HG02884 (cell line): Measurements from ENCODE around the gene OR8H1.

Experiments
- ATAC-seq: cut with Tn5 transposase; IDR thresholded peaks from one replicate; pipeline ENCODE4 v1.9.1; 2021; ENCODE audit warnings: mild to moderate bottlenecking, moderate library complexity; ENCODE audit not compliant: unreplicated experiment

OR8H1 gene

GRCh38 chr11:56292154-56292553, at the start of gene OR8H1:
Gene OR8H1, minus strand, starts transcription at chr11:56292254. Its CDS starts 1,192 bp downstream, at chr11:56291062.
- ATAC-seq: no peak

DNA sequence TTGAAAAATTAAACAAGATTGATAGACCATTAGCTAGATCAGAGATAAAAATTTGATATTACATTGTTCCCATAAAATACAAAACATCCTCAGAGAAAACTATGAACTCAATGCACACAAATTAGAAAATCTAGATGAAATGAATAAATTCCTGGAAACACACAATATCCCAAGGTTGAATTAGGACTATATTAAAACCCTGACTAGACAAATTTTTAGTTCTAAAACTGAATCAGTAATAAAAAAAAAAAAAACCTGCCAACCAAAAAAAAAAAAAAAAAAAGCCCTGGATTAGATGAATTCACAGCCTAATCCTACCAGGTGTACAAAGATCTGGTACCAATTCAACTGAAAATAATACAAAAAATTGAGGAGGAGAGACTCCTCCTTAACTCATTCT, 48.2 kb upstream of the OR8H1 start:
- ATAC-seq: no peak

DNA sequence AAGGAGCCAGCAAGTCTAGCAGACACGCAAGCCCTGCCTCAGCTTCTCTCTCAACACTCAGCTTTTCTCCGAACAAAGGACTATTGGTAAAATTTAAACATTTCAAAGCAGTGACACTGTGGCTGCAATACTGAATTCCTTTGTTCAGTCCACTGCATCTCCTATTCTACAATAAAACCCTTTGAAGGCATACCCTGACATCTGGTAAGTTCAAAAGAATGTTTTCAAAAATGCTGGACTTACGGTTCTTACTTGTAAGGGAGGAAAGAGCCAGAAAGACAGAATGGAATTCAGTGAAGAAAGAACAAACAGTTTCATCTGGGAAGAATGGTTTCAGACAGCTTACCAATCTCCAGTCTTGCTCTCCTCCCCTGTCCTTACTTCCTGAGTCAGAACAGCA, 41.1 kb upstream of the OR8H1 start:
- ATAC-seq: no peak

GRCh38 chr11:56331861-56332491, 39.9 kb upstream of the OR8H1 start:
- ATAC-seq: no peak

DNA sequence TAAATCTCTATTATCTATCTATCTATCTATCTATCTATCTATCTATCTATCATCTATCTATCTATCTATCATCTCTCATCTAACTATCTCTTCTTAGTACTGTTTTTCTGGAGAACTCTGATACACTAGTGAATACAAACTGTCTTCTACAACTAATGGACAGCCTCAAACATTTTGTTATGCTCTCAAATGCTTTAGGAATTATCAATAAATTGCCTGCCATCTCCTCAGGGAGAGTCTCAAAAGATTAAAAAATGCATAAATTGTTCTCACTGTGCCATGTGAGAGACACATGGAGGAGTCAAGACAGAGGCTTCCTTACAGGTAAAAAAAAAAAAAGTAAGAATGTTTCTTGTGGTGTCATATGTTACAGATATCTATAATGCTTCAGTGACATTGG, 22.8 kb upstream of the OR8H1 start, which contains the start of gene OR8K3:
Gene OR8K3 (plus strand): TSS at position 301 of the 400 bp plus-strand sequence. CDS start 3,163 bp downstream, outside the sequence.
- ATAC-seq: no peak

GRCh38 chr11:56307836-56308235, 15.8 kb upstream of the OR8H1 start:
- ATAC-seq: no peak

DNA sequence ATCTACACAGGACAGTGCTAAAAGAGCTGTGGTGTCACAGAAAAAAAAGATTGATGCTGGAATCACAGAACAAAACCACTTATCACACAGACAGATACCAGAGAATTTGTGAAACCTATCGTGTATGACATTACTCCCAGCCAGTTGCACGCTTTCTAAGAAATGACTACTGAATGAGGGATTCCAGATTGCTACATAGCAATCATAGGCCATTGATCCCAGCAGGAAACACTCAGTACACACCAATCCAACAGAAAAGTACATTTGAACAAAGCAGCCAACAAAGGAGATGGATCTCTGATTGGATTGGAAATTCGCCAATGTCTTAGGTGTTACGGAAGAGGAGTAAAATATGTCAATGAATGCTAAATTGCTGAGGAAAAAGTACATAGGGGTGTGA, 4.8 kb upstream of the OR8H1 start:
- no peak for ATAC-seq

- no peak for ATAC-seq
Observed at GRCh38 chr11:56273854-56274253, 18.2 kb downstream of the OR8H1 start, which contains the start of gene OR5T1. Gene OR5T1, plus strand, starts transcription at chr11:56274154. Its CDS starts 1,485 bp downstream, at chr11:56275639.

GRCh38 chr11:56271092-56271491, 21.0 kb downstream of the OR8H1 start:
- ATAC-seq: no peak

GRCh38 chr11:56251954-56252353, 40.1 kb downstream of the OR8H1 start, which contains the start of gene OR5T3:
Gene OR5T3, plus strand, starts transcription at chr11:56252254. Its CDS starts 0 bp downstream, at chr11:56252254.
- no peak for ATAC-seq
